ENCODE measurements around the gene SLC41A3. TPM values are rescaled to one million over a fixed set of nuclear protein-coding genes. Genes with fewer than 3 reads are reported as not detected.
A peak's percentile ranks its signal among the peaks of the same experiment; 100 is the strongest.

Gene SLC41A3
- total RNA-seq, 1 donor from 2014 or later: 52.3 TPM

DNA sequence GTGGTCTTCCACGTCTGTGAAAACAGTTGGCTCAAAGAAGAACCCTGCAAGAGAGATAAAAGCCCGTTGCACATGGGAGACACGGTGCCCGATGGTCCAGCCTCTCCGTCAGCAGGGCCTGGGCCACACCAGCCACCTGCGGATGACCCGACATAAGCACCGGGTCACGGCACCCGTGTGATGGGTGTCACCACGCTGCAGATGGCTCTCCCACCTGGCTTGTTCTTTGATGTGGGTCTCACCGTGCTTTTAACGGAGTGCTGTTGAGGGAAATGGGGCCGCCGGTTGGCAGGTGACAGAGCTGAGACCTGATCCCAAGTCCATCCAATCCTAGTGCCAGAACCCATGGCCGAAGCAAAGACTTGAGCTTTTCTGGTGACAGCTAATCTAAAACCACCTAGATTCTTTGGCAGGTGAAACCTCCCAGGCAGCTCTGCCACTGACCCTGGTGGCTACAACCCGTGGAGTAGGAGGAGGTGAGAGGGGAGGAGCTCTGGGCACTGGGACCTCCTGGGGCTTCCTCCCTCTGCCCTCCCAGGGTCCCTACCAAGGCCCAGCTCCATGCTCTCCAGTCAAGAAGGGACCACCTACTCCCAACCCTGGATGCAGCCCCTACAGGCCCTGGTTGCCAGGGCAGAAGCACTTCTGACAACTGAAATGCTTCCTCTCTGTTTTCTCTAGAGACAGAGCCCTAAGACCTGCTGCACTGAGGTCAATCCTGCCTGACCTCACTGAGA is 23.4 kb upstream of the SLC41A3 start:
- Mint-ChIP-seq H3K36me3 (ENCODE audit: low read depth, unreplicated experiment) (no peaks in the 10 kb centered on the region), H3K27me3 (ENCODE audit: unreplicated experiment) (peaks cover 17% of the 10 kb centered on the region), H3K27ac (ENCODE audit: unreplicated experiment) (no peak overlapping the region), H3K4me3 (ENCODE audit: unreplicated experiment) (no peak overlapping the region), H3K4me1 (ENCODE audit: unreplicated experiment) (no peaks in the 10 kb centered on the region), H3K9me3 (ENCODE audit: unreplicated experiment) (no peaks in the 10 kb centered on the region)
- DNase-seq (ENCODE audit: low spot score): no peak
- TF ChIP-seq, protein P1, sequence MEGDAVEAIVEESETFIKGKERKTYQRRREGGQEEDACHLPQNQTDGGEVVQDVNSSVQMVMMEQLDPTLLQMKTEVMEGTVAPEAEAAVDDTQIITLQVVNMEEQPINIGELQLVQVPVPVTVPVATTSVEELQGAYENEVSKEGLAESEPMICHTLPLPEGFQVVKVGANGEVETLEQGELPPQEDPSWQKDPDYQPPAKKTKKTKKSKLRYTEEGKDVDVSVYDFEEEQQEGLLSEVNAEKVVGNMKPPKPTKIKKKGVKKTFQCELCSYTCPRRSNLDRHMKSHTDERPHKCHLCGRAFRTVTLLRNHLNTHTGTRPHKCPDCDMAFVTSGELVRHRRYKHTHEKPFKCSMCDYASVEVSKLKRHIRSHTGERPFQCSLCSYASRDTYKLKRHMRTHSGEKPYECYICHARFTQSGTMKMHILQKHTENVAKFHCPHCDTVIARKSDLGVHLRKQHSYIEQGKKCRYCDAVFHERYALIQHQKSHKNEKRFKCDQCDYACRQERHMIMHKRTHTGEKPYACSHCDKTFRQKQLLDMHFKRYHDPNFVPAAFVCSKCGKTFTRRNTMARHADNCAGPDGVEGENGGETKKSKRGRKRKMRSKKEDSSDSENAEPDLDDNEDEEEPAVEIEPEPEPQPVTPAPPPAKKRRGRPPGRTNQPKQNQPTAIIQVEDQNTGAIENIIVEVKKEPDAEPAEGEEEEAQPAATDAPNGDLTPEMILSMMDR (IDR thresholded peaks at IDR 0.05; ENCODE audit: unreplicated experiment): no peak

DNA sequence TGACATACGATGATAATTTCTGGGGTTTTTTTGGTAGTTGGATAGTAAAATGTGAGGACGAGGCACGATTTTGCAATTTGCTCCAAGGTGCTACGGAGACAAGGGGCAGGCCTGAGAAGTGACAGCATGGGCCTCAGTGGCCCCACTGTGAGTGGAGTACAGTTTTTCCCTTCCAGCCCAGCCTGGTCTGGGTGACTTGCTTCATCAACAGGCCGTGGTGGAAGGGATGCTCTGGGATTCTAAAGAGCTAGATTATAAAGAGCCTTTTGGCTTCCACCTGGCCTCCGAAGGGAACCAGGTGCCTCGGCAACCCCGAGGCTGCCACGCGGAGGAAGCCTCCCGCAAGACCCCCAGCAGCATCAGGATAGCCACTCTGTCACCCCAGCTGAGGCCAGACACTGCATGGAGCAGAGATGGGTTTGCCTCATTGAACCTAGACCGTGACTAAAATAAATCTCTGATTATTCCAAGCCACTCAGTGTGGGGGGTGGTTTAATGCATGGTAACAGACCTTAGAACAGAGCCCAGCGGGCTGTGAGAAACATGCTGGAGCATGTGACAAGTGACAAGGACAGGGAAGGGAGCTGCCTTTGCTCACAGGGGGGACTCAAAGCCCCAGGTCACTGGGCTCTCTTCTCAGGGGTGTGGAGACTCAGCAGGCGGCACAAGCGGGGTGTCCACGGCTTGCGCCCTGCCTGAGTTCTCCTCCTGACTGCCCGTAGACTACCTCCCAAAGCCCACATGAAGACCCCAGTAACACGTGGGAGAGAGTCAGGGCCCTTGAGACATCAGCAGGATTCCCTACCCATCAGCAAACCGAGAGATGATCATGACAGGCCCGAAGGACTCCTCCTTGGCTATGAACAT is 22.6 kb upstream of the SLC41A3 start:
- no peaks in the 10 kb centered on the region for H3K9me3 Mint-ChIP-seq (ENCODE audit: unreplicated experiment)
- H3K27ac Mint-ChIP-seq (ENCODE audit: unreplicated experiment): peak overlapping the region; percentile 54
- H3K4me1 Mint-ChIP-seq (ENCODE audit: unreplicated experiment): peaks cover 3% of the 10 kb centered on the region
- TF ChIP-seq, protein P1 (IDR thresholded peaks at IDR 0.05; ENCODE audit: unreplicated experiment): no peak
- H3K4me3 Mint-ChIP-seq (ENCODE audit: unreplicated experiment): no peak overlapping the region
- no peaks in the 10 kb centered on the region for H3K36me3 Mint-ChIP-seq (ENCODE audit: low read depth, unreplicated experiment)
- H3K27me3 Mint-ChIP-seq (ENCODE audit: unreplicated experiment): peaks cover 17% of the 10 kb centered on the region
- DNase-seq (ENCODE audit: low spot score): no peak

DNA sequence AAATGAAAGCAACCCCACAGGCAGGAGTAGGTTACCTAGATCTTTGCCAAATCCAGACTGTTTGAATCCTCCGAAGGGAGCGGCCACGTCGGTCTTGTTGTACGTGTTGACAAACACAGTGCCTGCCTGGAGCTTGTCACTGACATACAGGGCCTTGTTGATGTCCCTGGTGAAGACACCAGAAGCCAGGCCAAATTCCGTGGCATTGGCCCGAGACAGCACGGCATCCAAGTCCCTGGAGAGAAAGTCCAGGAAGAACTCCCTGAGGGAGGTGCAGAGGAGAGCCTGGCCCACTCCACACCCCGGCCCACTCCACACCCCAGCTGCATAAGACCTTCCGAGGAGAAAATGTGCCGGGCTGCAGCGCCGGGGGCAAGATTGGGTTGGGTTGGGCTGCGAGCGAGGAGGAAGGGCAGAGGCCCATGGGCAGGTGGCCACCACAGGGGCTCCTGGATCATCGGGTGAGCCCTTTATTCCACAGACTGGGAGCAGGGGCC is 21.8 kb upstream of the SLC41A3 start:
- Mint-ChIP-seq H3K36me3 (ENCODE audit: low read depth, unreplicated experiment) (no peaks in the 10 kb centered on the region), H3K27ac (ENCODE audit: unreplicated experiment) (no peak overlapping the region), H3K4me1 (ENCODE audit: unreplicated experiment) (peaks cover 8% of the 10 kb centered on the region), H3K9me3 (ENCODE audit: unreplicated experiment) (no peaks in the 10 kb centered on the region), H3K27me3 (ENCODE audit: unreplicated experiment) (peaks cover 17% of the 10 kb centered on the region), H3K4me3 (ENCODE audit: unreplicated experiment) (no peak overlapping the region)
- no peak for DNase-seq (ENCODE audit: low spot score)
- TF ChIP-seq, protein P1 (IDR thresholded peaks at IDR 0.05; ENCODE audit: unreplicated experiment): no peak

DNA sequence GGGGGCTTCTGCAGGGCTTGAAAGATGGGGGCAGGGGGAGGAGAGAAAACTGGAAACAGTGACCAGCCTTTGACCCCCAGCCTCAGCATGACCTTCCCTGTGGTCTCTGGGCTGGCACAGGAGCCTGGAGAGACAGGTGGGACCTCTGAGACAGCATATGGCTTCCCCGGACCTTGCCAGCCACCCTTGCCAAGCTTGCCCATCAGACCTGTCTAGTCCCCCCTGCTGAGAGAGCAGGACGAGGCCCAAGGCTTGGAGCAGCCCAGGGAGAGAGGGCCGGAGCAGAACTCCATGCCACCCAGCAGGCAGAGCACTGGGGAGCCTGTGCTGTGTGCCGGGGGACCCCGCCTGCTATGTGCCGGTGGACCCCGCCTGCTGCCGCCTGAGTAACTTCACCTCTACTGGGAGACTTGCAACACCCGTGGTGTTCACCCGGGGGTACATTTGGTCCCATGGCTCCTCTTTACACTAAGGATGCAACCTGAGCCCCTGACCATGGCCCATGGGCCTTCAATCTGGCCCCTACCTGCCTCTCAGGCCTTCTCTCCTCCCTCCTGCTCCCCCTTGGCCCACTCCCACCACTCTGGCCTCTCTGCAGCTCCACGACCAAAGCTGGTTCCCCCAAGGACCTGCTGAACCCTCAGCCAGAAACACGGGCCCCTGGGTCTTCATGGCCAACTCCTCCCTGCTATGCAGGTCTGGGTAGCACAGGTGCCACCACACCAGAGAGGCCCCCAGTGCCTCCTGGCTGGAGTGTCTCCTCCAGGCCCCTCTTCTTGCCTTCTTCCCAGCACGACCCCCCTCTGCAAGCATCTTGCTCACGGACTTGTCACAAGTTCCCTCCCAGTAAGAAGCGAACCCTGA is 21.1 kb upstream of the SLC41A3 start:
- Mint-ChIP-seq H3K4me1 (ENCODE audit: unreplicated experiment) (peaks cover 8% of the 10 kb centered on the region), H3K27ac (ENCODE audit: unreplicated experiment) (no peak overlapping the region), H3K9me3 (ENCODE audit: unreplicated experiment) (no peaks in the 10 kb centered on the region), H3K36me3 (ENCODE audit: low read depth, unreplicated experiment) (no peaks in the 10 kb centered on the region), H3K27me3 (ENCODE audit: unreplicated experiment) (peaks cover 13% of the 10 kb centered on the region), H3K4me3 (ENCODE audit: unreplicated experiment) (no peak overlapping the region)
- no peak for DNase-seq (ENCODE audit: low spot score)
- TF ChIP-seq, protein P1 (IDR thresholded peaks at IDR 0.05; ENCODE audit: unreplicated experiment): no peak
